Ascending aorta (tissue), 2 donors: ENCODE measurements around the gene C6orf120. TPM values are rescaled to one million over a fixed set of nuclear protein-coding genes. Genes with fewer than 3 reads are reported as not detected.

Experiments used
- DNase-seq, 2 donors: peaks; one replicate each; pipeline ENCODE4 v3.0.0-alpha.2; 2019; ENCODE audit warnings: low spot score in 2 of 2
- H3K27ac ChIP-seq, 2 donors: fragments of 200-600 bp; sonication (generic); one replicate each; pipeline ENCODE4 v1.5.1; 2016 to 2017; ENCODE audit warnings: mild to moderate bottlenecking in 1 of 2
- H3K27me3 ChIP-seq: fragments of 200-600 bp; sonication (generic); one replicate; pipeline ENCODE4 v1.5.1; 2017
- H3K36me3 ChIP-seq, 2 donors: fragments of 200-600 bp; sonication (generic); one replicate each; pipeline ENCODE4 v1.5.1; 2016
- H3K4me1 ChIP-seq, 2 donors: fragments of 200-600 bp; sonication (generic); one replicate each; pipeline ENCODE4 v1.5.1; 2016 to 2017; ENCODE audit warnings: mild to moderate bottlenecking in 1 of 2
- H3K4me3 ChIP-seq, 2 donors: fragments of 200-600 bp; sonication (generic); one replicate each; pipeline ENCODE4 v1.5.1; 2016 to 2017; ENCODE audit warnings: mild to moderate bottlenecking in 1 of 2
- H3K9me3 ChIP-seq, 2 donors: fragments of 200-600 bp; sonication (generic); one replicate each; pipeline ENCODE4 v1.5.1; 2016
- CTCF ChIP-seq, 3 experiments: fragments of 200-600 bp in 2 of 3; fragments of 450-650 bp in 1 of 3; sonication (generic) in 2 of 3; IDR thresholded peaks; one replicate each; pipeline ENCODE4 v1.5.1; 2016 to 2019; ENCODE audit warnings: antibody characterized with exemption in 3 of 3, mild to moderate bottlenecking in 1 of 3, moderate library complexity in 1 of 3
- intact Hi-C: fragments of 100-400 bp; cut with DNase I; formaldehyde crosslinking; loops from one replicate; pipeline ENCODE4 v1.15.1; 2023
- total RNA-seq: library from RNA; depleted of rRNA; stranded (reverse); fragments of >200 nt; gene quantifications from one replicate; pipeline ENCODE4 v1.1.0, GENCODE V29; 2016

Gene C6orf120
- total RNA-seq, 1 donor from 2014 or later = 36.2 TPM

GRCh38 chr6:169720207-169720855, 18.4 kb downstream of the C6orf120 start:
- H3K4me3 ChIP-seq = no peak overlapping the region
- intact Hi-C loops = no loop called here
- TF ChIP-seq CTCF (IDR thresholded peaks at IDR 0.05) = no peak
- no peaks in the 10 kb centered on the region for H3K9me3 ChIP-seq
- no peak overlapping the region for H3K27ac ChIP-seq
- no peaks in the 10 kb centered on the region for H3K27me3 ChIP-seq
- peaks cover 4 to 12% of the 10 kb centered on the region in 2 donors for H3K4me1 ChIP-seq
- DNase-seq = no peak
- peaks cover 14 to 17% of the 10 kb centered on the region in 2 donors for H3K36me3 ChIP-seq

GRCh38 chr6:169722362-169723199, 20.7 kb downstream of the C6orf120 start:
- H3K4me1 ChIP-seq = peaks cover 4 to 14% of the 10 kb centered on the region in 2 donors

GRCh38 chr6:169723200-169723909, 21.4 kb downstream of the C6orf120 start:
- H3K27me3 ChIP-seq = no peaks in the 10 kb centered on the region
- peak overlapping the region; percentile 88 to 99 for H3K4me3 ChIP-seq
- intact Hi-C loops = loop anchor here (1.0 kb wide), 1 partner anchor 21 kb away; the partner anchor contains the start of genes C6orf120 and WDR27
- no peak for TF ChIP-seq CTCF (IDR thresholded peaks at IDR 0.05)
- H3K9me3 ChIP-seq = no peaks in the 10 kb centered on the region
- H3K27ac ChIP-seq = peak overlapping the region; percentile 88 to 98
- DNase-seq = peak in 1 of 2 donors; percentile 88
- peaks cover 4 to 14% of the 10 kb centered on the region in 2 donors for H3K4me1 ChIP-seq
- H3K36me3 ChIP-seq = no peaks in the 10 kb centered on the region

More at GRCh38 chr6:169722362-169723199, 20.7 kb downstream of the C6orf120 start:
- Histone ChIP-seq H3K9me3 (no peaks in the 10 kb centered on the region), H3K4me3 (peak overlapping the region; percentile 88 to 99), H3K27ac (peak overlapping the region; percentile 88 to 98), H3K27me3 (no peaks in the 10 kb centered on the region), H3K36me3 (no peaks in the 10 kb centered on the region)
- intact Hi-C loops = loop anchor here (1.0 kb wide), 1 partner anchor 20 kb away; the partner anchor contains the start of genes C6orf120 and WDR27
- TF ChIP-seq CTCF (IDR thresholded peaks at IDR 0.05) = no peak
- no peak for DNase-seq

- TF ChIP-seq CTCF (IDR thresholded peaks at IDR 0.05) = no peak
- H3K27me3 ChIP-seq = no peaks in the 10 kb centered on the region
- peaks cover 4 to 14% of the 10 kb centered on the region in 2 donors for H3K4me1 ChIP-seq
- intact Hi-C loops = loop anchor here (1.0 kb wide), 2 partner anchors 22 to 27 kb away; partner anchors contain the start of genes C6orf120, DYNLT2, ERMARD and WDR27
- peak overlapping the region in 1 of 2 donors; percentile 88 for H3K27ac ChIP-seq
- H3K9me3 ChIP-seq = no peaks in the 10 kb centered on the region
- H3K36me3 ChIP-seq = no peaks in the 10 kb centered on the region
- no peak for DNase-seq
- H3K4me3 ChIP-seq = peak overlapping the region; percentile 75 to 76
Measured at GRCh38 chr6:169723991-169724493, 22.1 kb downstream of the C6orf120 start.
